ENCODE data around the gene DENND2A. TPM values are rescaled to one million over a fixed set of nuclear protein-coding genes. Genes with fewer than 3 reads are reported as not detected.

DENND2A gene
- total RNA-seq, 1 experiment from 2014 or later: 7.3 TPM

GRCh38 chr7:140484479-140484878 is 156.1 kb downstream of the DENND2A start:
- Mint-ChIP-seq H3K9me3 (no peaks in the 10 kb centered on the region), H3K27me3 (ENCODE audit: low read depth) (no peaks in the 10 kb centered on the region), H3K4me3 (peak overlapping the region; percentile 1 to 40; a peak in 2 of 5 replicates), H3K4me1 (peaks cover 40 to 46% of the 10 kb centered on the region in 2 experiments), H3K27ac (peak overlapping the region; percentile 16 to 96 (median 42); a peak in 6 of 7 replicates), H3K36me3 (ENCODE audit: insufficient read depth in 1 of 3, low read depth in 3 of 3) (no peaks in the 10 kb centered on the region; a peak in 1 of 7 replicates)
- Histone ChIP-seq H3K9me3 (ENCODE audit: control insufficient read depth, low read depth, low read length) (no peaks in the 10 kb centered on the region), H3T11ph (ENCODE audit: low read length) (peak overlapping the region; percentile 70), H2BK12ac (ENCODE audit: insufficient read length, low read depth, low read length) (no peak overlapping the region), H4K8ac (replicated peaks; ENCODE audit: insufficient read length, low read depth, low read length) (no peak overlapping the region), H2BK120ac (ENCODE audit: low read depth, low read length, poor library complexity, severe bottlenecking) (no peak overlapping the region), H4K91ac (ENCODE audit: insufficient read length, low read depth, low read length) (no peak overlapping the region), H3K27me3 (ENCODE audit: insufficient read depth, low read length) (no peaks in the 10 kb centered on the region), H3K27ac (ENCODE audit: insufficient read length, low read depth, low read length) (peak overlapping the region; percentile 38), H3K23ac (ENCODE audit: insufficient read length, low read depth, low read length) (no peak overlapping the region), H3K9ac (ENCODE audit: extremely low read depth, insufficient read length, low read length) (no peak overlapping the region), H2AK5ac (ENCODE audit: insufficient read length, low read length) (no peak overlapping the region), H2BK20ac (ENCODE audit: low read depth, low read length, poor library complexity, severe bottlenecking) (no peak overlapping the region), H3K4me1 (ENCODE audit: insufficient read depth, low read length) (peaks cover 13% of the 10 kb centered on the region), H2AFZ (ENCODE audit: low read length) (no peak overlapping the region), H3K4me2 (ENCODE audit: insufficient read depth, insufficient read length, low read length) (peak overlapping the region; percentile 5), H2BK5ac (ENCODE audit: insufficient read length, low read length) (no peak overlapping the region), H4K5ac (ENCODE audit: insufficient read length, low read depth, low read length) (no peak overlapping the region), H3K4ac (ENCODE audit: low read depth, low read length) (no peak overlapping the region), H3K23me2 (ENCODE audit: insufficient read length, low read depth, low read length, poor library complexity, severe bottlenecking) (no peaks in the 10 kb centered on the region), H3K56ac (ENCODE audit: insufficient read length, low read depth, low read length) (no peak overlapping the region), H3K79me1 (ENCODE audit: insufficient read depth, low read depth, low read length, poor library complexity, severe bottlenecking) (no peaks in the 10 kb centered on the region), H3K79me2 (ENCODE audit: insufficient read depth, low read length) (no peaks in the 10 kb centered on the region), H4K20me1 (ENCODE audit: control insufficient read depth, insufficient read depth, insufficient read length) (no peaks in the 10 kb centered on the region), H2BK15ac (ENCODE audit: low read depth, low read length) (no peak overlapping the region), H3K14ac (ENCODE audit: insufficient read depth, low read length) (no peak overlapping the region), H3K18ac (ENCODE audit: insufficient read length, low read depth, low read length) (no peak overlapping the region)
- no peak for TF ChIP-seq CTCF (conservative IDR thresholded peaks at IDR 0.05)
- WGBS (ENCODE audit: extremely low coverage, insufficient read length, low lambda C conversion rate): no CpG with 5 or more reads among the region's 3 CpGs
- DNase-seq: no peak
